GM12872 (cell line): ENCODE measurements around the gene NEK9.

Experiments
- TF ChIP-seq, protein P1 (sequence below): IDR thresholded peaks from 3 replicates; pipeline ENCODE4 v1.5.1; 2011; ENCODE audit warnings: low read depth, mild to moderate bottlenecking, low read length, moderate library complexity; ENCODE audit not compliant: insufficient read depth

NEK9 gene

DNA sequence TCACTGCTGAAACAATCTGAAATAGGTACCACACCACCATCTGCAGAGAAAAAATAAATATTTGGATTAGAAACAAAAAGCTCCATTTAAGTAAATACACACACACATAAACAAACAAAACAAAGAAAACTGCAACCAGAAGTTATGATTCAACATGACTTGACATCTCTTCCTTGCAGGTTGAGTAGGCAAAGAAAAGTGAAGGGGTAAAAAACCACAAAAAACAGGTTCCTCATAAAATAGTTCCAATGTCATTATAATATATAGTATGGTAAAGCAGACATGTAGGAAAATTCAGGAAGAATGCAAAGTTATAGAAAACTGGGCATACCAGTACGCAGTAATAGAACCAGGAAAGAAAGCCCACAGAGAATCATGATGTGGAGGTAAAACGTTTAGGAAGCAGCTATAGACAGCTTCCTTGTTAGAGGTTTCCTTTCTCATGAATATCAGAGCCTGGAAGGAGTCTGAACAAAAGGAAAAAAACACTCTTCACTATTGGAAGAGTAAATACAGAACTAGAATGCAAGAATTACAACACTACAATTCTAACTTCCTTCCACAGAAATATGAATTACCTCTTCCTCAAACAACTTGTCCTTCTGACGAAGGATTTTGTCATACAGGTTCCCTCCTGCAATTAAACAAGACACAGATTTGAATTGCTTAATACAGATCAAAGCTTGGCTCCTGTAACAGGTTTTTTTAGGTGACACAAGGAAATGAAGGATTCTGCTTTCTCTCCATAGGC lies 6.1 kb downstream of the NEK9 start:
- TF ChIP-seq, protein P1, sequence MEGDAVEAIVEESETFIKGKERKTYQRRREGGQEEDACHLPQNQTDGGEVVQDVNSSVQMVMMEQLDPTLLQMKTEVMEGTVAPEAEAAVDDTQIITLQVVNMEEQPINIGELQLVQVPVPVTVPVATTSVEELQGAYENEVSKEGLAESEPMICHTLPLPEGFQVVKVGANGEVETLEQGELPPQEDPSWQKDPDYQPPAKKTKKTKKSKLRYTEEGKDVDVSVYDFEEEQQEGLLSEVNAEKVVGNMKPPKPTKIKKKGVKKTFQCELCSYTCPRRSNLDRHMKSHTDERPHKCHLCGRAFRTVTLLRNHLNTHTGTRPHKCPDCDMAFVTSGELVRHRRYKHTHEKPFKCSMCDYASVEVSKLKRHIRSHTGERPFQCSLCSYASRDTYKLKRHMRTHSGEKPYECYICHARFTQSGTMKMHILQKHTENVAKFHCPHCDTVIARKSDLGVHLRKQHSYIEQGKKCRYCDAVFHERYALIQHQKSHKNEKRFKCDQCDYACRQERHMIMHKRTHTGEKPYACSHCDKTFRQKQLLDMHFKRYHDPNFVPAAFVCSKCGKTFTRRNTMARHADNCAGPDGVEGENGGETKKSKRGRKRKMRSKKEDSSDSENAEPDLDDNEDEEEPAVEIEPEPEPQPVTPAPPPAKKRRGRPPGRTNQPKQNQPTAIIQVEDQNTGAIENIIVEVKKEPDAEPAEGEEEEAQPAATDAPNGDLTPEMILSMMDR, result no peak

DNA sequence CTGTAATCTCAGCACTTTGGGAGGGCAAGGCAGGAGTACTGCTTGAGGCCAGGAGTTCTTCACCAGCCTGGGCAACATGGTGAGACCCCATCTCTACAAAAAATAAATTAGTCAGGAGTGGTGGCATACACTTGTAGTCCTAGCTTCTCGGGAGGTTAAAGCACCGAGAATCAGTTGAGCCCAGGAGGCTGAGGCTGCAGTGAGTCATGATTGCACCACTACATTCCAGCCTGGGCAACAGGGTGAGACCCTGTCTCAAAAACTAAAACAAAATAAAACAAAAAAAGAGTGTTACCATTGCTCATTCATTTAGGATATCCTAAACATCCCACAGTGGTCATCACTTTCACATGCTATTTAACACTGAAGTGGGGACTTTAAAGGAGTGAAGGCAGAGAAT lies 7.8 kb downstream of the NEK9 start:
- TF ChIP-seq, protein P1, result no peak

DNA sequence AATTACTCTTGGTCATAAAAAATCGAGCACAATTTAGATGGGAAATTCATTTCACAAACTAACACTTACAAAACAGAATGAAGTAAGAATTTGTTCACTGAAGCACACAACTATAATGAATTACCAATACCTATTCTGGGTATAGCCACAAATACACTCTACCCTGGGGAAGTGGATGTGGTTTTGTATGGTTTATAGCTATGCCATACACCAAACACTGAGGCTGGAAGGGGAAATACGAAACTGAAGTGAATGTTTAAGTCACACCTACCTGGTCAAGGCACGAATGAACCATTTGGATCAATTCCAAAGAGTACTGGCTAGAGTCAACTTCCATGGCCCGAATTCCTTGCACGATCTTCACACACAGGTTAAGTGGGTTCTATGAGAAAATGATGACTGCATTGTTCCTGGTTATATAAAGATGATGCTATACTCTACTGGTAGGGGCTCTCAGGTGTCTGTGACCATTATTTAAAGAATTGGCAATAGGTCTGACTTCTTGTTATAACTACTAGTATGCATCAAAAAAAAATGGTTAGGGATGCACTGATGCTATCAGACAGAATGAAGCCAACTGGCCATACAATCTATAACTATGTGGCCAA lies 12.8 kb downstream of the NEK9 start:
- TF ChIP-seq, protein P1, result no peak

DNA sequence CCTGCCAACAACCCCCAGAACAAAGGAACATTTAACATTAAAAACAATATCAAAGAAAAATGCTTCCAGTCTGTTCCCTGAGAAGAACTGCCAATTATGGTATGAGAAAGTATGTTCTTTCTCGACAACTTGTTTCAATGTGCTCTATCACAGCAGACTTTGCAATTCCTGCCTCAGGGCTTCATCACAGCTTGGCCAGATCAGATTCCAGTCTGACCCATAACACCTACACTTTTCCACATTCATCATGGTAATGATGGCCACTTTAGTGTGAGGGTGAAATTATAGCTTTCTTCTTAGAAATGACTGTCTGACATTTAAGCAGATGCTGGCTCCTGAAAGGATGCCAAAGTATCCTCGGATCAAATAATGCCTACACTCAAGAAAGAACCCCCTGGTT lies 17.0 kb downstream of the NEK9 start:
- TF ChIP-seq, protein P1, result no peak

DNA sequence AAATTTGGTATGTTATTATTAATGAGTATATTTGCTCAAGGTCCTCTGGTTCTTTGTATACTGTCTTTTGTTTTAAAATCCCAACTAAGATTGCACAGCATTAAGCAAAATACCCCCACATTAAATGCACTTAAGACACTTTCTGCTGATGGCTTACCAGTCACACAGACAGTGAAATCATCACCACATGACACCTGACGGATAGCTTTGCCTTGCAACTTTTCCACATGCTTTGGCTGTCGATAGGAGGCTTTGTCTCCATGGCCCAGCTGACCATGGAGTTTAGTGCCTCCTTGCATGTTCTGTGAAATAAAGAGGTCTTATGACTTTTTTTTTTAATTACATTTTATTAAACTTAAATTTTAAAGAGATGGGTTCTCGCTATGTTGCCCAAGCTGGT lies 19.7 kb downstream of the NEK9 start:
- TF ChIP-seq, protein P1, result no peak

DNA sequence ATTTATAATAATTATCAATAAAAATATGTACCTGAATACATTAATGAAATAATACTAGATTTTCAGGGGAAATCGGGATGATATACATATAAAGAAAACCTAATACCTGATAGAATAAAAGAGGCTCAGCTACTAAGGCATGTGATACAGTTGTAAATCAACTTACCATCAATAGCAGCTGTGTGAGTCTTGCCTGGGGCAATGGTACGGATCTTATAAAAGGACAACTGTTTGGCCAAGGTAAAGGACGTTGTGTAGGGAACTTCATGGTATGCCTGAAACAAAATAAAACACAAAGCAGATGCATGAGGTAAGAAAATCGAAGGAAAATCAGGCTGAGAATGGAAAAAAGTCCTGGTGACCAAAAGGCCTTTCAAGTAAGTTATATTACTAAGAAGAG lies 25.4 kb downstream of the NEK9 start:
- TF ChIP-seq, protein P1, result no peak

DNA sequence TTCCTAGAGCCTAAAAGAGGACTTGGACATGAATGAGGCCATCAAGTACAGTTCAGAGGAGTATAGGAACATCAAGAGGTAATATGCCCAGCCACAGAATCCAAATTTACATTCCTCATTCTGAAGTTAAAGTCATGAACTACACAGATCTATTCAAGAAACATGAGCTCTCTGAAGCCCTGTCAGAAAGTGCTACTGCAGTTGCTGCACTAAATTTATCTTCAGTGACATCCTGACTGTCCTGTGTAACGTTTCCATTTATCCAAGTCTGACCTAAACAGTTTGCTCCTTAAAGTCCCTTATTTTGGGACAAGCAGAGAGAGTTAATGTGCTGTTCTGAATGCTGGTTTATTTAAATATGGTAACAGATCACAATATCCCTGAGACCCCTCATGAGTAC lies 28.2 kb downstream of the NEK9 start:
- TF ChIP-seq, protein P1, result no peak
